Measurements from ENCODE around the gene SIRT6. TPM values are rescaled to one million over a fixed set of nuclear protein-coding genes. Genes with fewer than 3 reads are reported as not detected.

Gene SIRT6
- total and polyA plus RNA-seq, 10 donors = 15.9 to 39.8 (median 29.9) TPM

- H3K4me1 ChIP-seq = peaks cover 0 to 10% (median 0%) of the 10 kb centered on the region in 6 donors
- 83 to 85% (median 84%) methylated on average over 10 of the region's 10 CpGs for WGBS, 5 donors
- H3K36me3 ChIP-seq = no peaks in the 10 kb centered on the region
- H3K27me3 ChIP-seq (replicated peaks in 1 of 7) = peaks cover 0 to 40% (median 0%) of the 10 kb centered on the region in 7 donors
- no peaks in the 10 kb centered on the region for H3K9me3 ChIP-seq
- H3K4me3 ChIP-seq = no peak overlapping the region
- no peak for DNase-seq
- TF ChIP-seq CTCF (IDR thresholded peaks at IDR 0.05 in 8 of 11, conservative IDR thresholded peaks at IDR 0.05 in 3 of 11) (no peak), POLR2A (IDR thresholded peaks at IDR 0.05) (no peak), POLR2AphosphoS5 (IDR thresholded peaks at IDR 0.05) (no peak)
- intact Hi-C loops (cut with DNase I; ENCODE audit: low total_unique reads) = loop anchor here (5.0 kb wide), 1 partner anchor 230 kb away; no protein-coding TSS in a partner anchor
- H3K27ac ChIP-seq = no peak overlapping the region
These were observed 29.9 kb downstream of the SIRT6 start for GRCh38 chr19:4152241-4152998.

- H3K36me3 ChIP-seq = no peaks in the 10 kb centered on the region
- H3K27ac ChIP-seq = no peak overlapping the region
- H3K27me3 ChIP-seq (replicated peaks in 1 of 7) = peaks cover 0 to 43% (median 0%) of the 10 kb centered on the region in 7 donors
- no peak overlapping the region for H3K4me3 ChIP-seq
- WGBS, 5 donors = 59 to 70% (median 67%) methylated on average over 6 of the region's 6 CpGs
- intact Hi-C loops (cut with DNase I; ENCODE audit: low total_unique reads) = loop anchor here (5.0 kb wide), 1 partner anchor 229 kb away; no protein-coding TSS in a partner anchor
- no peak for DNase-seq
- no peaks in the 10 kb centered on the region for H3K9me3 ChIP-seq
- peaks cover 0 to 6% (median 0%) of the 10 kb centered on the region in 6 donors for H3K4me1 ChIP-seq
- TF ChIP-seq POLR2A (IDR thresholded peaks at IDR 0.05) (no peak), POLR2AphosphoS5 (IDR thresholded peaks at IDR 0.05) (no peak), CTCF (IDR thresholded peaks at IDR 0.05 in 8 of 11, conservative IDR thresholded peaks at IDR 0.05 in 3 of 11) (no peak)
These were observed 30.7 kb downstream of the SIRT6 start for GRCh38 chr19:4151623-4152022.

- Histone ChIP-seq H3K27me3 (replicated peaks in 1 of 7) (peaks cover 0 to 58% (median 0%) of the 10 kb centered on the region in 7 donors), H3K9me3 (no peaks in the 10 kb centered on the region), H3K36me3 (no peaks in the 10 kb centered on the region), H3K27ac (no peak overlapping the region), H3K4me1 (peaks cover 0 to 6% (median 0%) of the 10 kb centered on the region in 6 donors), H3K4me3 (no peak overlapping the region)
- WGBS, 5 donors = 56 to 72% (median 69%) methylated on average over 14 to 17 of the region's 17 CpGs
- TF ChIP-seq POLR2A (IDR thresholded peaks at IDR 0.05) = no peak
- no peak for TF ChIP-seq POLR2AphosphoS5 (IDR thresholded peaks at IDR 0.05)
- TF ChIP-seq CTCF (IDR thresholded peaks at IDR 0.05 in 8 of 11, conservative IDR thresholded peaks at IDR 0.05 in 3 of 11) = no peak
- no peak for DNase-seq
- intact Hi-C loops (cut with DNase I; ENCODE audit: low total_unique reads) = loop anchor here (5.0 kb wide), 1 partner anchor 227 kb away; no protein-coding TSS in a partner anchor
These were observed 32.7 kb downstream of the SIRT6 start for GRCh38 chr19:4149518-4150288.

Data from spleen (tissue), 11 donors.